ENCODE data around the gene CAPN14.

DNA sequence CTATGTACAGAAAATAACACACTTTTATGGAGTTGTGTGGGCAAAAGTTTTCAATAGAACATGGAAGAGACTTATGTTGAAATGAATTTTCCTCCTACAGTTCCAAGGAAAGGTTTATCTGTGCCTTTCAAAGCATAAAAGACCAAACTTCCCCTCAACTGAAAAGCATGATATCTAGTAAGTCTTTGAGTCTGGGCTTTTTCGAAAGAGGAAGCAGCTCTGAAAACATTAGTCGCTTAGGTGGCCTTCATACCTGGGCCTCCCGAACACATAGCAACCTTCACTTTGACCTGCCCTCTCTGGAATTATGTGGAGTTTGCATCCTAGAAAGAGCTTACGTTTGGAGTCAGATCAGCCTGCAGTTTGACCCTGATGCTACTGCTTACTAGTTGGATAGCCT lies 4.8 kb upstream of the CAPN14 start:
- TF ChIP-seq, protein P1, sequence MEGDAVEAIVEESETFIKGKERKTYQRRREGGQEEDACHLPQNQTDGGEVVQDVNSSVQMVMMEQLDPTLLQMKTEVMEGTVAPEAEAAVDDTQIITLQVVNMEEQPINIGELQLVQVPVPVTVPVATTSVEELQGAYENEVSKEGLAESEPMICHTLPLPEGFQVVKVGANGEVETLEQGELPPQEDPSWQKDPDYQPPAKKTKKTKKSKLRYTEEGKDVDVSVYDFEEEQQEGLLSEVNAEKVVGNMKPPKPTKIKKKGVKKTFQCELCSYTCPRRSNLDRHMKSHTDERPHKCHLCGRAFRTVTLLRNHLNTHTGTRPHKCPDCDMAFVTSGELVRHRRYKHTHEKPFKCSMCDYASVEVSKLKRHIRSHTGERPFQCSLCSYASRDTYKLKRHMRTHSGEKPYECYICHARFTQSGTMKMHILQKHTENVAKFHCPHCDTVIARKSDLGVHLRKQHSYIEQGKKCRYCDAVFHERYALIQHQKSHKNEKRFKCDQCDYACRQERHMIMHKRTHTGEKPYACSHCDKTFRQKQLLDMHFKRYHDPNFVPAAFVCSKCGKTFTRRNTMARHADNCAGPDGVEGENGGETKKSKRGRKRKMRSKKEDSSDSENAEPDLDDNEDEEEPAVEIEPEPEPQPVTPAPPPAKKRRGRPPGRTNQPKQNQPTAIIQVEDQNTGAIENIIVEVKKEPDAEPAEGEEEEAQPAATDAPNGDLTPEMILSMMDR (IDR thresholded peaks at IDR 0.05) = no peak
- TF ChIP-seq POLR2A (IDR thresholded peaks at IDR 0.05) = no peak
